ENCODE results near the gene NCKAP5.

NCKAP5 gene

DNA sequence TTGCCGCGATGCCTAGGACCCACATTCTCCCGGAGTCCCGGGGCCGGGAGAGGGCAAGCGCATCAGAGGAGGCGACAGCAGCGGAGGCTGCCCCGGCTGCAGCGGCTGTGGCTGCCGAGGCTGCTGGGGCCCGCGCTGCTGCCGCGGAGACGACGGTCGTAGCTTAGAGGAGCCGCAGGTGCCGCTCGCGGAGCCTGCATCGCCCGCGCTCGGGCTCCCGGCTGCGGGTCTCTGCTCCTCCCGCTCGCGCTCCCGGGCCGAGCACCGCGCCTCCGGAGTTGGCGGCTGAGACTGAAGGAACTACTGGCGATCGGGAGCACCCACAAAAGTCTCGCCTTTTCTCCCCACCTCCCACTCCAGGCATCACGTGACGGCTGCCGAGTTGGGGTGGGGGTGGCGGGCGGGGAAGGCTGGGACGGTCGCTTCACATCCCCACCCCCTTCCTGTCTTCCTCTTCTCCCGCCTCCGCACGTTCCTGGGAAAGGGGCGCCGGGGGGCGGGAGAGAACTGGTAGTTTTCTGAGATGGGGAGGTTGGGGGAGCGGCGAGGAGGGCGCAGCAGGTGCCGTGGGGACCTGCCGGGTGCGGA, 898.3 kb downstream of the NCKAP5 start, which contains the start of gene LYPD1:
TSS of gene LYPD1 (minus strand) at position 298 of the 588 bp plus-strand sequence. CDS start at position 25, 273 bp downstream.
- DNase-seq = no peak

DNA sequence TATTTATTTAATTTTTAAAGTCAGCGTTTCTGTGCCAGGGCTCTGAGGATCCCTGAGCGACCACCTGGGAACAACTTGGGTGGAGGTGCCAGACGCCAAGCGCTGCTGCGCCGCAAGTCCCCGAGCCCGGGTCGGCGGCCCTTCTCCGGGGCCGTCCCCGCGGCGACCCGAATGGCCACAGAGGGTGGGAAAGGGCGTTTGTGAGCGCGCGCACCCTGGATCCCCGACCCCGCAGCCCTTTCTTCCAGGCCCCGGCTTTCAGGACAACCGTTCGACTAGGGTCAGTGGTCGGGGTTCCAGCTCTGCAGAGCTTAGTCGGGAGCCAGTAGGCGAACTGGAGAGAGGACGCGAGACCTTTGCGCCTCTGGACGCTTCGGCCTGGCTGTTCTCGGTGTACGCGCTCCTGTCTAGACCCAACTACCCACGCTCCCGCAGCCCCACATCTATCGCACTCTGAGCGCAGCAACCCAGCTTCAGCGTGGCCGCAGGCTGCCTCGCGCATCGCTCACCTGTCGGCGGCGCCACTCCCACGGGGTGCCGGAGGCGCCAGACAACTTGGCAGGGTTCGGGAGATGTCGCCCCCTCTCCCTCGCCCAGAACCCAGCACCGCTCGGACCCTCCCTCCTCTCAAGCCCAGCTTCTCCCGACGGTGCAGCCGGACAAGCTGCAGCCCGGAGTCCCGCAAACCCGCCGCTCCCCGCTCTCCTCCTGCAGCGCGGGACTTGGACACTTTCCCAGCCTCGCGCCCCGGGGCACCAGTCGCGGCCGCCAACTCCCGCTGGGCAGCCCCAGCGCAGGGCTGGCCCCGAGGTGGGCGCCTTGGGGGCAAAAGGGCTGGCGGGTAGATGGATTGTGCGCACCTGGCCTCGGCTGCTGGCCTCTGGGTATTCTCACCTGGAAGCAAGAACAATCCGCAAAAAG, 899.0 kb downstream of the NCKAP5 start:
- no peak for DNase-seq

DNA sequence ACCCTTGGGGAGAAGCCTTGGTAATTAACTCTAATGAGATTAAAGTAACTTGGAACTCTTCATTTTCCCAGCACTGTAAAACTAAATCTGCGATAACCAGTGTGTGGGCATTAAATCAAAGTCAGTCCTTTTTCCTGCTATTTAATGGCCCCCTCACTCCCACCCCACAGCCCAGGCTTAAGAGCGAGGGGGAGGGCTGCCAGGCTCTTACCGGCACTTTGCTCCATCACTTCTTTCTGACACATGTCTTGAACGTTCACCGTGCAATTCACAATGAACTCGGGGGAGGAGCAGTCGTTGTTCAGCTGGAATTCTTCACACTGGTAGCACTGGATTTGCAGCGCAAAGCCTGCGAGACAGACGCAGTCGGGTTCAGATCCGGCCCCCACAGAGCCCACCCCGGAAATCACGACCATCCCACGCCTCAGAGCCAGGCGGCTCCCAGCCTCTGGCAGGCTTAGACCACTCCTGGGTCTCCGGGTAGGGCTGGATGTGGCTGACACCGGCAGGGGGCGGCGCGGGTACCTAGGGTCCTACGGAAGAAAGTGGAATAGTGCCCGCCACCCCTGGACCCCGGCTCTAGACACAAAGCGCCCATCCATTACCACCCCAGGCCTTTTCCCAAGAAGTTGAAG, 900.0 kb downstream of the NCKAP5 start:
- no peak for DNase-seq

DNA sequence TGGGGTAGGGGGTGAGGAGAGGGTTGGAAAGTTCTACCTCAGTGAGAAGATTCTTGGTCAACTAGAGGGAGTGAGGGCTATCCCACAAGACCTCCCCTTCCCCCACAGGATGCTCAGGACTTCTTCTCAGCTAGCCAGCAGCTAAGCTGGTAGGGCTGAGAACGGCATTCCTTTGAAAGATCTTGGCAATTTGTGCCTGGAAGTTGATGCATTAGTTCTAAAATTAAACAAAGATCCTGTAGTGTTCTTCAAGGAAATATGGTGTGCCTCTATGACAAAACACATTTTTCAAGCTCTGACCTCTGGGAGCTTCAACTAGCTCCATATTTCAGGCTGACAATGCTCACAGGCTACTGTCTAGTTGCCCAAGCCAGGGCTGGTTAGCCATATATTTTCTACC, 900.6 kb downstream of the NCKAP5 start:
- DNase-seq = no peak

DNA sequence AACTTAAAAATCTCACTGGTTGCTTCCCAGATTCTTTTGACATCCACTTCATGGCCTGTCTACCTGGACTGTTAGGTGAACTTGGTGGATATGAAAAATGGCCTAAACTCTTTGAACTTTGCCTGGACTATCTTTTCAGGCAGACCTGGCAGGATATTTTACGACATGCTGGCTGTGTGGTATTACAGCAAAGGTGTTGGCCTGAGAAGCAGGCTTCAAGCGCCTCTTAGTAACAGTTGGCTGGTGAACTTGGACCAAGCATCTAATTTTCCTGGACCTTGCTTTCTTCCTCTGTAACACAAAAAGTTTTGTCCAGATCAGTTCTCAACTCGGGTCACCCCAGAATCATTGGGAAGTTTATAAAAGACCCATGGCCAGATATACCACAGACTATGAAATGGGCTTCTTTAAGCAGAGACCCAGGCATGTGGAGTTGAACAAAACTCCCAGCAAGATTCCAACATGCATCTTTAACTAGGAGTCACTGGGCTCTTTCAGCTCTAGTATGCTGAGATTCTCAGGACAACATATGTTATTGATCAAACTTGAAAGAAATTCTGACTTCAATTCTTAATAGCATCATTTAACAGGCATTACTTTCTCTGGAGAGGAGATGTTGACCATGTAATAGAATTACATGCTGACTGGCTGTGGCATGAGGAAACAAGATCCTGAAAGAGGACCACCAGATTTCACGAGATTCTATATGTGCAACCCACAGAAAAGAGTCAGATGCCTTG, 902.7 kb downstream of the NCKAP5 start:
- DNase-seq = no peak

DNA sequence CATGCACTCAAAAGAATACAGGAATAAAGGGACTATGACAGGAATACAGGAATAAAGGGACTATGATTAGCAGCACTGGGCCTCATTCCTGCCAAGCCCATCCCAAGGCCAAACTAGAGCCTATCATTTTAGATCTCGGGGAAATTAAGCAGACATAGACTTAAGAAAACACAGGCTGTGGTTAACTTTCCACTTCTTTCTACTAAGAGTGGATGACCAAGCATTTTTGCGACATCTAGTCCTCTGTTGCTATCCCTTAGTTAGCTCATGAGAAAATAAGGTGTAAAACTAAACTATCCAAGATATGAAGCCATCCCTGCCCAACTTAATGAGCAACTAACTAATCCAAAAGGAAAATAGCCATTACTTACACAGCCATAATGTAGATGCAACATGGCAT, 904.2 kb downstream of the NCKAP5 start:
- DNase-seq = no peak

DNA sequence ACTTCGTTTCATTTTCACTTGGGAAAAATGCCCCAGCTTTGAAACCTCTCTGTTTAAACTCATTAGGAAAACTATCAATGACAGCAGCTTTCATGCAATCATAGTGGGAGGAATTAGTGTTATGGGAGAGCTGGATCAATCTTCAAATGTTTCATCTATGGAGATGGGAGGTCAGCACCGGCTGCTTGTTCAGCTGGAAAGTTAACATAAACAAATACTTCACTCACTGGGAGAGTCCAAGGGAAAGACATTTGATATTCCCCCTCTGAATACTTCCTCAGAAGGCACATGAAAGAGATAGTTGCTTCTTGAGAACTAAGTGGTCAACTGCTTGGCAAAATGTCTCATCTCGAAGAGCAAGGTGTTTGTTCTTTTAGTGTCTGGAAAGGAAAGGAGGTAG, 905.5 kb downstream of the NCKAP5 start:
- DNase-seq = no peak

DNA sequence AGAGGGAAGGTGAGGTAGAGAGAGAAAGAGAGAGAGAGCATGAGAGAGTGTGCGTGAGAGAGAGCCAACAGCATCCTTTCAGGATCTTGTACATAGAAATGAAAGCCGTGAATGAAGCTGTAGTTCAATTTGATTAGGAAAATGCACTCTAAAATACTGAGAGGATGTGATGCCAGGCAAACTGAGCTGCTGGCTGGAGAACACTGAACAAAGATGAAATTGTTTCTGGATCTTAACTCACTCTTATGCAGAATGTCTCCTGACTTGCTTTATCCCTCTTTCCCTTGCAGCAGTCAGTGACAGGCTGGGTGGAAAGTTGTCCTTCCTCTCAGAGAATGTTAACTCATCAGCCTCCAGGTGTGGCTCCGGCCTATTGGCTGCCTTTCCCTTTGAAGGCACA, 908.9 kb downstream of the NCKAP5 start:
- no peak for DNase-seq

DNA sequence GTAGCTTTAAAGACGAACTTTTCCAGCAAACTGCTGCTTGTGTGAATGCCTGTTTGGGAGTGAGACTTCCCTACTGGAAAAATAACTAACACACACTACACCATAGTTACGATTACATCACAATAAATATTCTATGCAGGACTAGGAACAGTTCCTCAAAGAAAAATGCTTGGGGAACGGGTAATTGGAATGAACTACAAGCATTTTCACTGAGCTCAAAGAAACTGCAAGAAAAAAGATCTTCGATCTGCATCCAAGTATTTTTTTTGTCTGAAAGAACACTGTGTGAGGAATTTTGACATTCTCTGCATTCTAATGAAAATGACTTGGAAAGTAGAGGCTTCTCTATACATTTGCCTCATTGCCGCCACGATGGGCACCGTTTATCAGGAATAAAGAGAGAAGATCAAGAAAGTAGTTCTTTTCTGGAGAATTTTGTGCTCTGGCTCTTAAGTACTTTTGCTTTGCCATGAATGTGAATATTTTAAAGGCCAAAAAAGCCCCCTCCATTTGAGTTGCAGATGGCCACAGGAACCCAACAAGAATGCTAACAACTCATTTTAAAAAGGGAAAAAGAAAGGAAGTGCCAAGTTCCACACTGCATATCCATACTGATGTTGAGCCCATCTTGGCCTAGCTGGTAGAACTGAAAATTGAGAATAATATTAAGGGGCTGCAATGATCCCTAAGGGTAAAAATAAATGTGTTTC, 911.8 kb downstream of the NCKAP5 start:
- no peak for DNase-seq

DNA sequence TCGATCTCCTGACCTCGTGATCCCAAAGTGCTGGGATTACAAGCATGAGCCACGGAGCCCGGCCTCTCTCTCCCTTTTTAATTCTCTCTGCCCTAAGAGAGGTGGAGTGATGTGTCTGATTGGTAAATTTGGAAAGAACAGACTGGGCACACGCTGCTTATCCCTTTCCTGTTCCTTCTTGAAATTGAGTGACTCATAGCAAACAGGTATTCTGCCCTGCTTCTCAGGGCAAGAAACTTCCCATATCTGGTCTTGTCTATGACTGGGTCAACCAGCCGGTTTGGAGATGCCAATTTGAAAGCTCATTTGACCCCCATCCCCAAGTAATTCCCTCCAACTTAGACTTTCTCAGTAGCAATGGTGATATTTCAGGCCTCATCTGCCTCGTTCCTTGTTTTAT, 913.3 kb downstream of the NCKAP5 start:
- no peak for DNase-seq

DNA sequence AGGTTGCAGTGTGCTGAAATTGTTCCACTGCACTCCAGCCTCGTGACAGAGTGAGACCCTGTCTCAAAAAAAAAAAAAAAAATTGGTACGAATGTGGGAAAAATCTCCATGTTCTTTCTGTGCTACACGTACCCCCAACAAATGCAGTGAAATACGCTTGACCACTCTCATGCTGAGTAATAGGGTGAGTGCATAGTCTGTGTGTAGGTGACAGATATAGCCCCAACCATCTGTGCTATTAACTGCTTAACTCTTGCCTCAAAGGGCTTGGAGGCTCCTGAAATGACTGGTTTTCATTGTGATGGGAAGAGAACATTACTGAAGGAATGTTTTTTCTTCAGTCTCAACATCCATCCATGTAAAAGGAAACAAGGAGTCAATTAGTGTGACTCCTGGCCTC, 913.9 kb downstream of the NCKAP5 start:
- DNase-seq = no peak

DNA sequence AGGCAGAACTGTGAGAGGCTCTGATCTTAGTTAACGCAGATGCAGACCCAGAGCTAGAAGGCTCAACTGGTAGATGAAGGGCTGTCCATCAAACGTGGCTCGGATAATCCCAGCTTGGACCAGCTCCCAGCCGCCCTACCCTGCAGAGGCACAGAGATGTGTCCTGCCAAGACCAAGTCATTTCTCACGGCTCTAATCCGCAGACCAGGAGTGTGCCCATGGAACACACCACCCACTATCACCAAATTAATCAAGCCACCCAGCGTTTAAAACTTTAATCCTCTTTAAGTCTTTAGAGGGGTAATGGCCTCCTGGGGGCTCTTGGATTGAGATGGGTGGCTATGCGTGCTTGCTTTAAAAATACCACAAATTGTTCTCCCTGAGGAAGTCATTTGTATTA, 915.8 kb downstream of the NCKAP5 start:
- no peak for DNase-seq

DNA sequence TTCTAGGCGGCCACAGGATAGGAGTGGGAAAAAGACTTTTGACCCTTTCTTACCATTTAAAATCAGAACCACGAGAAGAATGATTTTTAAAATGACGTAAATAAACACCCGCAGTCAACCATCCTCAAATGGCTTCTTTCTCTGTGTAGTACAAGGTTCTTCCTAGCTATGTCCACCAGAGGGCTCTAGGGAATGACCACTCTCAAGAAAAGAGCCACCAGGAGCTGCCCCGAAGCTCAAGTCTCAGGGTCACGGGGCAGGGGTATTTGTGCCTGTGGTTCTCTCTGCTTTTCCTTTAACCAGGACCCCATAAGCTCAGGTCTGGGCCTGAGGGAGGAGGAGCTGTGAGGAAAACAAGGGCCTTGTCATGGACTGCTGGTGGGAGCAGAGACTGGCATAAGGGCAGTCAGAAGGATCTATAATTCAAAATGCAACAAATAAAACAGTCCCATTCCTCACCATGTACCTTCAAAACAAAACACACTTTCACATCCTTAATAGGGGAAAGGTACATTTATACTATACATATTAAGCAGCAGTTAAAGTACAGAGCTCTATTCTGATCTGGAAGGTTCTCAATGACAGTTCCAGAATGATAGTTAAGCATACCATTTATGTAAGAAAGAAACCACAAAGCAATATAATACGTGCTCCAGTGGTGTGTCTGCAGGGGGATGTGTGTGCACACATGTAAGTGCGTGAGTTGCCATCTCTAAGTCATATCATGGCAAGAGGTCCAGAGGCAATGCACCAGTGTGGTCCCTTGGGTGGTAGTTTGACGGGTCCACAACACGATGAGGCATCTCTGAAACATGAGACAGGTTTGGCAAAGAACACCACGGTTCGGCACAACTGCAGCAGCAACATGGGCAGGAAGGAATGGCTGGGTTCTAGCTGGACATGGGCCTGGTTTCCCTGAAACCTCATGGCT, 916.9 kb downstream of the NCKAP5 start:
- DNase-seq = peak; percentile 4

DNA sequence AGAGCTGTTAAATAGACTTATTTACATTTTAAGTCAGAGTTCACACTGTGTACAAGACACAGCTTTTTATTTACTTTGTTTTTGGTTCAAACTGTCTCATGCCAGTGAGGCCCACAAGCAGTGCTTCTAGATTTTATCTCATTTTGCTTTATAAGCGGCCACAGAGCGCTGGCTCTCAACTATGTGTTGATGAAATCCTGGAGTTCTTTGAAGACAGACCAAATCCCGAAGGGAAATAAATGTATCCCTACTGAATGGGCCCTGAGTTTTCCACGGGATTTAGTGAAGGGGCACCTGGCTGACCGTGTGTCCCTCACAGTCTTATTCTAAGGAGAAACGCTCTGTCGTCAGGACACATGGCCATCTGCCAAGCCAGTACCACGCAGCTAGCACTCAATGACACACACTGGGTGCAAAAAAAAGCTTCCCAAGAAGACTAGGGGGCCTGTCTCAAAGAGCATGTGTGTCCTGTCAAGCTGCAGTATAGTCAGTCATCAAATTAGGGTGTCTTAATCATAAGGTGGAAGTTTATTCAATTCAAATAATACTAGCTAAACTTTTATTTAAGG, 921.6 kb downstream of the NCKAP5 start:
- no peak for DNase-seq

DNA sequence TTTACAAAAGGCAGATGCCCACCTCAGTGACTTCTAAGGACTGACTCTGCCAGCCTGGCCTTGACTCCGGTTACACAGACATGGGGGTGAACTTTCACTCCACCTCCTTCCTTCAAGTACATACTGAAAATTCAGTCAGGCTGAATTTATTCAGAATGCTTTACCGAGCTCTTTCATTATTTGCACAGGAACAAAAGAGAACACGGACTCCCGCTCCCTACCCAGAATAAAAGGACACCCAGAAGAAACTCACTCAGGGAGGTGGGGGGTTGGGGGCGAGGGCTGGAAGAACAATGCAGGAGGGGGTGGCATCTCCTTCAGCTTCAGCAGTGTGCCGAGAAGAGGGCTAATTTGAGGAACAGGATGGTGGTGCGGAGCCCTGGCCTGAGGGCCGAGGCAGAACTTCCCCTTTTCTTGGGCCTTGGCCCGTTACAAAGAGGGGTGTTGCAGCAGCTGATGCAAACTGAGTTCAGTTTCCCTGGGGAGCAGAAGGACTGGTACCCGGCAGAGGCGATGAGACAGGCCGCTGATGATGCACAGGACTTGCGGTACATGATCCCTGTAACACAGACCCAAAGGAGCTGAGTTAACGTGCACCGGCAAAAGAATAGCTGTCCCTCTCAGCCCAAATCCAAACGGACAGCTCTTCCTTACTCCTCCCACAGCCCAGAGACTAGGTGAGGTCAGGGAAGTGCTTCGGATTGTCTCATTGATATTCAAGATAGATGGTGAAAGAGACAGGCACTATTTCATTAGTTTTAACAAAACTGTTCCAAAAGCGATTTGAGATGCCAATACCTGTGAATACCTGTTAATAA, 922.3 kb downstream of the NCKAP5 start:
- no peak for DNase-seq

DNA sequence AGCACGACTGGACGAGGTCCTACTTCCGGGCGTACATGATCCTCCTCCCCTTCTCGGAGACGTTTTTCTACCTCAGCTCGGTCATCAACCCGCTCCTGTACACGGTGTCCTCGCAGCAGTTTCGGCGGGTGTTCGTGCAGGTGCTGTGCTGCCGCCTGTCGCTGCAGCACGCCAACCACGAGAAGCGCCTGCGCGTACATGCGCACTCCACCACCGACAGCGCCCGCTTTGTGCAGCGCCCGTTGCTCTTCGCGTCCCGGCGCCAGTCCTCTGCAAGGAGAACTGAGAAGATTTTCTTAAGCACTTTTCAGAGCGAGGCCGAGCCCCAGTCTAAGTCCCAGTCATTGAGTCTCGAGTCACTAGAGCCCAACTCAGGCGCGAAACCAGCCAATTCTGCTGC, 923.1 kb downstream of the NCKAP5 start:
- no peak for DNase-seq

DNA sequence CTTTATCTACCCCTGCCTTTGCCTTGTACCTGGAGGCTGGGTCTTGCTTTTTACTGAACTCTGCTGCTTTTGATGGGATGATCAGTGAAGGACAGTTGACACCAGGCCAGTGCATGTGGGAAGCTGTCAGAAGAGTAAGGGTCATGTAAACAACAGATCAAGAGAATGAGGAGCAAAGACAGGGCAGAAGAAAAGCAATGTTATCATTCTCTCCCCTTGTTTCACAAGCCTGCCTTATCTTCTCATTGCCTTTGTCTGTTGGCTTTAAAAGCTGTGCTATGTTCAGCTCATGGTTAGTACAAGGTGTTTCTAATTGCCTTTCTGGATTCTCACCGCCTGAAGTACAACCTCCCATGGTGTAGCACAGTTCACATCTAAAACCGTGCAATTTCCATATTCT, 925.8 kb downstream of the NCKAP5 start:
- no peak for DNase-seq

DNA sequence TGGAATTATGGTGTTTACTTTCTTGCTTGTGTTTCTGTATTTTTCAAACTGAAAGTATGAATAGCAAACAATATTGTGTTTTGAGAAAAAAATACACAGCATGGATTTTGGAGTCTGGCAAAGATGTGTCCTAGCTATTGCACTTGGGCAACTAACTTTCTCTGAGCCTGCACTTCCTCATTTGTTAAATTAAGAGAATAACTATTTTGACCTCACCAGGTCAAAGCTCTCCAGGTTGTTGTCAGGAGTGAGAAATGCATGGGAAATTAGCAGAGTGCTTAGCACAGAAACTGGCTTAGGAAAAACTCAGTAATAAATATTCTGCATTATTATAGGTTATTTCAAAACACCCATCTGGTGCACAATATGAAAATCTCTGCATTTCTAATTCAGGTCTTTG, 926.4 kb downstream of the NCKAP5 start:
- no peak for DNase-seq

DNA sequence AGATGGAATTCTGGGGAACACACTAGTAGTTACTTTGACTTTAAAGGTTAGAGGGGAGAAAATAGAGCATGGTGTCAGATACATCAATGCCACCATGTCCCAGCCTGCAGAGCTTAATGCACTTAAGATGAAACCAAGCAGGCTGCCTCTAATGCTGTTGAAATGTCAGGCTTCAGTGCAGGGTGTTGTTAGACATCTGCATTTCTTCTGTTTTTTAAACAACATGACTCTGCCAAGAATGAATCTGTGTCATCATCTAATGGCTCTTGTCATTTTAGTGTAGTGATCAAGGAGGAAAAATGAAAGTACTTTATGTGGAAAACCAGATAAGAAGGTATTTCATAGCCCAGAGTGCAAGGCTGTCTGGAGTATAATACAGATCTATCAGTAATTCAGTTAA, 928.1 kb downstream of the NCKAP5 start:
- DNase-seq = no peak

All from hematopoietic multipotent progenitor cell treated with erythropoietin and hydrocortisone succinate and interleukin-3 and kit ligand, for 8 days (in vitro differentiated cells).